Retinal pigment epithelial cell (primary cell): ENCODE results near the gene LAMC3.

Experiments used
- DNase-seq: peaks from one replicate; pipeline ENCODE4 v3.0.0-alpha.2; 2010; ENCODE audit warnings: low read depth
- H3K4me3 ChIP-seq: 2 replicates; pipeline ENCODE4 v1.5.1; 2011; ENCODE audit warnings: mild to moderate bottlenecking, low read length, control low read depth, moderate library complexity
- CTCF ChIP-seq: conservative IDR thresholded peaks from 2 replicates; pipeline ENCODE4 v1.5.1; 2011; ENCODE audit warnings: low read depth, low read length, control low read depth, inconsistent platforms

Gene LAMC3

GRCh38 chr9:131103024-131103423, 94.0 kb downstream of the LAMC3 start:
- no peak overlapping the region for H3K4me3 ChIP-seq
- no peak for DNase-seq
- TF ChIP-seq CTCF = no peak

GRCh38 chr9:131103535-131103934, 94.6 kb downstream of the LAMC3 start:
- no peak overlapping the region for H3K4me3 ChIP-seq
- TF ChIP-seq CTCF = no peak
- no peak for DNase-seq

- H3K4me3 ChIP-seq = no peak overlapping the region
- no peak for DNase-seq
- no peak for TF ChIP-seq CTCF
Observed at GRCh38 chr9:131104016-131104740, 95.2 kb downstream of the LAMC3 start.

GRCh38 chr9:131105952-131106351, 97.0 kb downstream of the LAMC3 start:
- TF ChIP-seq CTCF = no peak
- no peak for DNase-seq
- H3K4me3 ChIP-seq = no peak overlapping the region

- no peak for TF ChIP-seq CTCF
- no peak overlapping the region for H3K4me3 ChIP-seq
- DNase-seq = no peak
Observed at GRCh38 chr9:131107760-131108159, 98.8 kb downstream of the LAMC3 start.

GRCh38 chr9:131111186-131111853, 102.3 kb downstream of the LAMC3 start:
- no peak for TF ChIP-seq CTCF
- DNase-seq = no peak
- no peak overlapping the region for H3K4me3 ChIP-seq

GRCh38 chr9:131111854-131112311, 102.9 kb downstream of the LAMC3 start:
- no peak for DNase-seq
- H3K4me3 ChIP-seq = no peak overlapping the region
- TF ChIP-seq CTCF = no peak
